Measurements from ENCODE around the gene E2F2.

The E2F2 gene

DNA sequence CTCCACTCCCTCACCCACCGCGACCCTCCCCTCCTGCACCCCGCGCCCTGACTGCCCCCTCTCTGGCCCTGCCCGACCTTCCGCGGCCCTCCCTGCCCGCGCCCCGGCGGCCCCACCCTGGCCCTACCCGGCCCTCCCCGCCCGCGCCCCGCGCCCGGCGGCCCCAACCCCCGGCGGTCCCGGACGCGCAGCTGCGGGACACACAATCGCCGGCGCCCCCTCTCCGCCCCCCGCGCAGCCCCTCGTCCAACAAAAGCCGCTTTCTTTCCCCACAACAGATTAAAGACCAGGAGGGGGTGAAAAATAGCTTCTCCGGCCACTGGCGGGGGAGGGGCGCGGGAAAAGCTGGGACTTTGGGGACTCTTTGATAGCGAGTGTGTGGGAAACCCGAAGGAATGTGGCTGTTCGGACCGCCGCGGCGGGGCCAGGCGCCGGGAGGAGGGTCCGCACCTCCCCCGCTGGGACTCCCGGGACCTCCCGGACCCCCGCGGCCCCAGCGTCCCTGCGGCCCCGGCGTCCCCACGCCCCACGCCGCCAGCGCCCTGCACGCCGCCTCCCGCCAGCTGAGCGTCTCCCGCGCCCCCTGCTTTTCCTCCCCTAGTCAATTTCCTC lies 37.1 kb upstream of the E2F2 start:
- H3K36me3 ChIP-seq (ENCODE audit: control insufficient read depth in 2 of 2, insufficient read depth in 1 of 2, low read length in 2 of 2): no peaks in the 10 kb centered on the region
- H3K9me3 ChIP-seq (ENCODE audit: control insufficient read depth, insufficient read depth, low read depth, low read length): no peaks in the 10 kb centered on the region
- ChIA-PET POLR2A (interaction anchor here (3.4 kb wide), 1 partner anchor 9 kb away, joined by 16 read pairs; the partner anchor contains the start of gene ID3), CTCF (interaction anchor here (2.2 kb wide), 1 partner anchor 22 kb away, joined by 7 read pairs; no protein-coding TSS in a partner anchor)
- H3K4me1 ChIP-seq (ENCODE audit: control insufficient read depth, insufficient read depth, low read length): no peaks in the 10 kb centered on the region; the same call in 1 of the 2 replicates
- no peak for TF ChIP-seq ZNF830 (tag by site-specific recombination; IDR thresholded peaks at IDR 0.05; ENCODE audit: low read depth)
- 0 out of 2 replicates have a peak, but pooled peaks have one; percentile 14 for TF ChIP-seq KLF1 (tag by site-specific recombination; IDR thresholded peaks at IDR 0.05)
- TF ChIP-seq, protein P1, sequence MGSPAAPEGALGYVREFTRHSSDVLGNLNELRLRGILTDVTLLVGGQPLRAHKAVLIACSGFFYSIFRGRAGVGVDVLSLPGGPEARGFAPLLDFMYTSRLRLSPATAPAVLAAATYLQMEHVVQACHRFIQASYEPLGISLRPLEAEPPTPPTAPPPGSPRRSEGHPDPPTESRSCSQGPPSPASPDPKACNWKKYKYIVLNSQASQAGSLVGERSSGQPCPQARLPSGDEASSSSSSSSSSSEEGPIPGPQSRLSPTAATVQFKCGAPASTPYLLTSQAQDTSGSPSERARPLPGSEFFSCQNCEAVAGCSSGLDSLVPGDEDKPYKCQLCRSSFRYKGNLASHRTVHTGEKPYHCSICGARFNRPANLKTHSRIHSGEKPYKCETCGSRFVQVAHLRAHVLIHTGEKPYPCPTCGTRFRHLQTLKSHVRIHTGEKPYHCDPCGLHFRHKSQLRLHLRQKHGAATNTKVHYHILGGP (tag by site-specific recombination; IDR thresholded peaks at IDR 0.05): no peak
- no peak for TF ChIP-seq IKZF3 (tag by site-specific recombination; IDR thresholded peaks at IDR 0.05)
- TF ChIP-seq ZNF112 (tag by site-specific recombination; IDR thresholded peaks at IDR 0.05): no peak
- TF ChIP-seq, protein P2, sequence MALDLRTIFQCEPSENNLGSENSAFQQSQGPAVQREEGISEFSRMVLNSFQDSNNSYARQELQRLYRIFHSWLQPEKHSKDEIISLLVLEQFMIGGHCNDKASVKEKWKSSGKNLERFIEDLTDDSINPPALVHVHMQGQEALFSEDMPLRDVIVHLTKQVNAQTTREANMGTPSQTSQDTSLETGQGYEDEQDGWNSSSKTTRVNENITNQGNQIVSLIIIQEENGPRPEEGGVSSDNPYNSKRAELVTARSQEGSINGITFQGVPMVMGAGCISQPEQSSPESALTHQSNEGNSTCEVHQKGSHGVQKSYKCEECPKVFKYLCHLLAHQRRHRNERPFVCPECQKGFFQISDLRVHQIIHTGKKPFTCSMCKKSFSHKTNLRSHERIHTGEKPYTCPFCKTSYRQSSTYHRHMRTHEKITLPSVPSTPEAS (tag by site-specific recombination; IDR thresholded peaks at IDR 0.05): no peak
- TF ChIP-seq GLIS1 (tag by site-specific recombination; IDR thresholded peaks at IDR 0.05): 0 out of 2 replicates have a peak, but pooled peaks have one; percentile 31
- H3K4me3 ChIP-seq (ENCODE audit: low read depth, low read length): peak overlapping the region; percentile 12
- no peak overlapping the region; the same call in 1 of the 2 replicates for H3K27ac ChIP-seq (ENCODE audit: extremely low read depth, low read depth, low read length)

DNA sequence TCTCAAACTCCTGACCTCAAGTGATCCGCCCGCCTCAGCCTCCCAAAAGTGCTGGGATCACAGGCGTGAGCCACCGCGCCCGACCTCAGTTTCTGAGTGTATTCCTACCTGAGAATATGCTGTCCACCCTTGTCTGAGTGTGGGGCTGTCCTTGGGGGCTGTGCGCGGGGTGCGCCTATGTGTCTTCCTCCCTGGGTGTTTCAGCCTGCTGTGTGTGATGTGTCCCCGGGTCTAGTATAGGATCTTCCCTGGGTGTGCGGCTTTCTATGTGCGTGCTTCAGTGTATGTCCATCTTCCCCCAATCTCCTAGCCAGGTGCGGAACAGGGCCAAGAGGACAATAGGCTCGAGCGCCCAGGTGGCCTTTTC lies 36.6 kb upstream of the E2F2 start:
- ChIA-PET POLR2A (interaction anchor here (3.4 kb wide), 1 partner anchor 8 kb away, joined by 16 read pairs; the partner anchor contains the start of gene ID3), CTCF (interaction anchor here (2.0 to 2.2 kb wide), 2 partner anchors 13 to 22 kb away, joined by 7 read pairs; no protein-coding TSS in a partner anchor)
- H3K27ac ChIP-seq (ENCODE audit: extremely low read depth, low read depth, low read length): no peak overlapping the region
- H3K4me1 ChIP-seq (ENCODE audit: control insufficient read depth, insufficient read depth, low read length): peaks cover 4% of the 10 kb centered on the region
- H3K4me3 ChIP-seq (ENCODE audit: low read depth, low read length): peak overlapping the region; percentile 12; the same call in 1 of the 2 replicates
- H3K9me3 ChIP-seq (ENCODE audit: control insufficient read depth, insufficient read depth, low read depth, low read length): no peaks in the 10 kb centered on the region
- TF ChIP-seq ZNF341 (tag by site-specific recombination; IDR thresholded peaks at IDR 0.05; ENCODE audit: low read depth): no peak
- no peak for TF ChIP-seq ZNF768 (tag by site-specific recombination; IDR thresholded peaks at IDR 0.05)
- no peak for TF ChIP-seq ZNF555 (tag by site-specific recombination; conservative IDR thresholded peaks at IDR 0.05)
- TF ChIP-seq MEIS1 (CRISPR knock-in tag; IDR thresholded peaks at IDR 0.05; ENCODE audit: borderline replicate concordance): no peak
- H3K36me3 ChIP-seq (ENCODE audit: control insufficient read depth in 2 of 2, insufficient read depth in 1 of 2, low read length in 2 of 2): no peaks in the 10 kb centered on the region

DNA sequence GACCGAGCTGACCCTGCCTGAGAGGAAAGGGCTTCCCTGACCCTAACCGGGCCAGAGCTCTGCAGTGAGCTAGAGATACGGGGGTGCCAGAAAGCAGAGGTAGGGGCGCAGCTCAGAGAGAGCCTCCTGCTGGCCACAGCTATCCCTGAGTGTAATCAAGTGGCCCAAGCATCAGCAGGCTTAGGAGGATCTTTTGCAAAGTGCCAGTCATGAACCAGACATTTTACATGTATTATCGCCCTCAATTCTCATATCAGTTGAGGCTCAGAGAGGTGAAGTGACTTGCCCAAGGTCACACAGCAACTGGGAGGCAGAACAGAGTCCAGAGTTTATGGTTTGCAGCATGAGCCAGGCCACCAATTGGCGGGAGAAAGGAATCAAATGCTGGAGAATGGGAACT lies 35.3 kb upstream of the E2F2 start:
- TF ChIP-seq ZNF701 (tag by site-specific recombination; IDR thresholded peaks at IDR 0.05): no peak
- TF ChIP-seq GLI2 (tag by site-specific recombination; IDR thresholded peaks at IDR 0.05; ENCODE audit: borderline replicate concordance, low read depth): no peak
- TF ChIP-seq KLF10 (tag by site-specific recombination; IDR thresholded peaks at IDR 0.05): no peak
- peak; percentile 89 for TF ChIP-seq ZNF768 (tag by site-specific recombination; IDR thresholded peaks at IDR 0.05)
- ChIA-PET POLR2A (no interaction called here), CTCF (interaction anchor here (0.6 to 3.4 kb wide), 5 partner anchors 10 to 68 kb away, joined by 3 to 12 read pairs (median 7); no protein-coding TSS in a partner anchor)
- H3K36me3 ChIP-seq (ENCODE audit: control insufficient read depth in 2 of 2, insufficient read depth in 1 of 2, low read length in 2 of 2): no peaks in the 10 kb centered on the region
- peaks cover 11% of the 10 kb centered on the region for H3K4me1 ChIP-seq (ENCODE audit: control insufficient read depth, insufficient read depth, low read length)
- no peaks in the 10 kb centered on the region for H3K9me3 ChIP-seq (ENCODE audit: control insufficient read depth, insufficient read depth, low read depth, low read length)
- no peak overlapping the region for H3K27ac ChIP-seq (ENCODE audit: extremely low read depth, low read depth, low read length)
- no peak overlapping the region for H3K4me3 ChIP-seq (ENCODE audit: low read depth, low read length)

DNA sequence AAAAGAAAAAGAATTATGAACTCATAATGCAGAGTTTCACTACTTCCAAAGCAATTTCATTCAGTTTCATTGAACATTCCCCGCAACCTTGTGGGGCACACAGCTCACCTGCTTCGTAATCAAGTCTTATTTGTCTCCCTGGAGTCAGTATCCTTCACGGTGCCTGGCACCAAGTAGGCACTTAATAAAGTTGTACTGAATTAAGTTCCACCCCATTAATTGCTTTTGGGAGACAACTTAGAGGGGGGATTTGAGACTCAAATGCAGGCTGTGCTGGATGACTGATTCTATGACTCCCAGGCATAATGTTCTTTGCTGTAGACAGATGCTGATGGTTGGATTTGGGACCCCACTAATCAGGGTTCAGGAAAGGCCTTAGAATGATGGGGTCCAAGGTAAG lies 34.7 kb upstream of the E2F2 start:
- CTCF ChIA-PET: interaction anchor here (0.7 to 3.4 kb wide), 6 partner anchors 11 to 459 kb away, joined by 4 to 27 read pairs (median 7); no protein-coding TSS in a partner anchor
- Histone ChIP-seq H3K36me3 (ENCODE audit: control insufficient read depth in 2 of 2, insufficient read depth in 1 of 2, low read length in 2 of 2) (no peaks in the 10 kb centered on the region), H3K4me3 (ENCODE audit: low read depth, low read length) (no peak overlapping the region), H3K9me3 (ENCODE audit: control insufficient read depth, insufficient read depth, low read depth, low read length) (no peaks in the 10 kb centered on the region), H3K27ac (ENCODE audit: extremely low read depth, low read depth, low read length) (no peak overlapping the region), H3K4me1 (ENCODE audit: control insufficient read depth, insufficient read depth, low read length) (peaks cover 11% of the 10 kb centered on the region)
- POLR2A ChIA-PET: no interaction called here
- TF ChIP-seq SALL2 (tag by site-specific recombination; IDR thresholded peaks at IDR 0.05; ENCODE audit: borderline replicate concordance) (no peak), ZFP69B (tag by site-specific recombination; IDR thresholded peaks at IDR 0.05) (no peak), ZSCAN30 (tag by site-specific recombination; IDR thresholded peaks at IDR 0.05) (no peak), ZNF138 (tag by site-specific recombination; IDR thresholded peaks at IDR 0.05; ENCODE audit: borderline replicate concordance) (no peak), ZNF341 (tag by site-specific recombination; IDR thresholded peaks at IDR 0.05; ENCODE audit: low read depth) (no peak), ZNF354C (tag by site-specific recombination; IDR thresholded peaks at IDR 0.05; ENCODE audit: borderline replicate concordance, low read depth) (no peak), ZBTB48 (tag by site-specific recombination; IDR thresholded peaks at IDR 0.05) (no peak), SP3 (tag by site-specific recombination; IDR thresholded peaks at IDR 0.05) (no peak)
- TF ChIP-seq, protein P3, sequence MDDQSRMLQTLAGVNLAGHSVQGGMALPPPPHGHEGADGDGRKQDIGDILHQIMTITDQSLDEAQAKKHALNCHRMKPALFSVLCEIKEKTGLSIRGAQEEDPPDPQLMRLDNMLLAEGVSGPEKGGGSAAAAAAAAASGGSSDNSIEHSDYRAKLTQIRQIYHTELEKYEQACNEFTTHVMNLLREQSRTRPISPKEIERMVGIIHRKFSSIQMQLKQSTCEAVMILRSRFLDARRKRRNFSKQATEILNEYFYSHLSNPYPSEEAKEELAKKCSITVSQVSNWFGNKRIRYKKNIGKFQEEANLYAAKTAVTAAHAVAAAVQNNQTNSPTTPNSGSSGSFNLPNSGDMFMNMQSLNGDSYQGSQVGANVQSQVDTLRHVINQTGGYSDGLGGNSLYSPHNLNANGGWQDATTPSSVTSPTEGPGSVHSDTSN (CRISPR knock-in tag; IDR thresholded peaks at IDR 0.05): no peak
- TF ChIP-seq, protein P4, sequence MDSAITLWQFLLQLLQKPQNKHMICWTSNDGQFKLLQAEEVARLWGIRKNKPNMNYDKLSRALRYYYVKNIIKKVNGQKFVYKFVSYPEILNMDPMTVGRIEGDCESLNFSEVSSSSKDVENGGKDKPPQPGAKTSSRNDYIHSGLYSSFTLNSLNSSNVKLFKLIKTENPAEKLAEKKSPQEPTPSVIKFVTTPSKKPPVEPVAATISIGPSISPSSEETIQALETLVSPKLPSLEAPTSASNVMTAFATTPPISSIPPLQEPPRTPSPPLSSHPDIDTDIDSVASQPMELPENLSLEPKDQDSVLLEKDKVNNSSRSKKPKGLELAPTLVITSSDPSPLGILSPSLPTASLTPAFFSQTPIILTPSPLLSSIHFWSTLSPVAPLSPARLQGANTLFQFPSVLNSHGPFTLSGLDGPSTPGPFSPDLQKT (IDR thresholded peaks at IDR 0.05; ENCODE audit: borderline replicate concordance, low read depth, low read length): no peak
